Neural cell (in vitro differentiated cells): Measurements from ENCODE around the gene PCBD2. TPM values are rescaled to one million over a fixed set of nuclear protein-coding genes. Genes with fewer than 3 reads are reported as not detected.

Source experiments
- H2AFZ ChIP-seq: fragments of 200-600, 300-800 bp; sonication (generic), shearing (Covaris generic); 2 replicates; pipeline ENCODE4 v1.6.0; 2014; ENCODE audit warnings: low read depth, mild to moderate bottlenecking, antibody characterized with exemption, low read length, moderate library complexity
- H3F3A ChIP-seq: fragments of 200-600 bp; shearing (Covaris generic); 2 replicates; pipeline ENCODE4 v1.6.1; 2016; ENCODE audit warnings: mild to moderate bottlenecking, moderate library complexity, mixed read lengths, antibody characterized with exemption, low read length; ENCODE audit not compliant: insufficient read depth, poor library complexity, severe bottlenecking
- H3K27ac ChIP-seq: fragments of 200-600, 300-800 bp; sonication (generic), shearing (Covaris generic); 2 replicates; pipeline ENCODE4 v1.5.1; 2014; ENCODE audit warnings: mild to moderate bottlenecking, low read length, moderate library complexity
- H3K27me3 ChIP-seq: fragments of 300-800, 200-600 bp; sonication (generic), shearing (Covaris generic); 2 replicates; pipeline ENCODE4 v1.6.0; 2014; ENCODE audit warnings: mild to moderate bottlenecking, low read depth, low read length, moderate library complexity; ENCODE audit not compliant: insufficient read depth
- H3K36me3 ChIP-seq: fragments of 300-800, 200-600 bp; sonication (generic), shearing (Covaris generic); 2 replicates; pipeline ENCODE4 v1.5.1; 2014; ENCODE audit warnings: mild to moderate bottlenecking, antibody characterized with exemption, low read length, moderate library complexity; ENCODE audit not compliant: insufficient read depth
- H3K4me2 ChIP-seq: fragments of 300-800, 200-600 bp; sonication (generic), shearing (Covaris generic); 2 replicates; pipeline ENCODE4 v1.6.0; 2014; ENCODE audit warnings: mild to moderate bottlenecking, low read length
- H3K4me3 ChIP-seq: fragments of 300-800, 200-600 bp; sonication (generic), shearing (Covaris generic); 2 replicates; pipeline ENCODE4 v1.5.1; 2014; ENCODE audit warnings: mild to moderate bottlenecking, low read length, moderate library complexity
- H3K79me2 ChIP-seq: fragments of 200-600 bp; shearing (Covaris generic); replicated peaks from 2 replicates; pipeline ENCODE4 v1.6.0; 2014; ENCODE audit warnings: mild to moderate bottlenecking, low read length, moderate library complexity; ENCODE audit not compliant: insufficient read depth
- H3K9ac ChIP-seq: fragments of 300-800, 200-600 bp; sonication (generic), shearing (Covaris generic); 2 replicates; pipeline ENCODE4 v1.6.1; 2016; ENCODE audit warnings: mild to moderate bottlenecking, low read length, mixed read lengths
- H3K9me2 ChIP-seq: fragments of 200-600 bp; shearing (Covaris generic); 2 replicates; pipeline ENCODE4 v1.6.1; 2016; ENCODE audit warnings: mild to moderate bottlenecking, low read length, mixed read lengths; ENCODE audit not compliant: insufficient read depth
- H3K9me3 ChIP-seq: fragments of 200-600, 300-800 bp; sonication (generic), shearing (Covaris generic); 2 replicates; pipeline ENCODE4 v1.6.1; 2016; ENCODE audit warnings: mild to moderate bottlenecking, mixed run types, low read length, moderate library complexity, mixed read lengths
- H4K20me1 ChIP-seq: fragments of 200-600 bp; shearing (Covaris generic); 2 replicates; pipeline ENCODE4 v1.6.1; 2016; ENCODE audit warnings: mild to moderate bottlenecking, mixed run types; ENCODE audit not compliant: insufficient read depth
- CTCF ChIP-seq: fragments of 450-650 bp; IDR thresholded peaks from 2 replicates; pipeline ENCODE4 v1.5.1; 2014; ENCODE audit warnings: antibody characterized with exemption, mild to moderate bottlenecking, moderate library complexity; ENCODE audit not compliant: poor library complexity, severe bottlenecking
- EP300 ChIP-seq: fragments of 450-650 bp; conservative IDR thresholded peaks from 2 replicates; pipeline ENCODE4 v1.6.1; 2014; ENCODE audit warnings: antibody characterized with exemption, mild to moderate bottlenecking, moderate library complexity; ENCODE audit not compliant: poor library complexity, severe bottlenecking
- EZH2 ChIP-seq: fragments of 200-600, 300-800 bp; shearing (Covaris generic), sonication (generic); IDR thresholded peaks from 2 replicates; pipeline ENCODE4 v1.6.1; 2014; ENCODE audit warnings: antibody characterized with exemption, low read length, borderline replicate concordance, mild to moderate bottlenecking; ENCODE audit not compliant: insufficient read depth, poor library complexity, severe bottlenecking
- MXI1 ChIP-seq: fragments of 450-650 bp; conservative IDR thresholded peaks from 2 replicates; pipeline ENCODE4 v1.6.1; 2014; ENCODE audit warnings: antibody characterized with exemption, mild to moderate bottlenecking; ENCODE audit not compliant: poor library complexity, severe bottlenecking
- POLR2AphosphoS5 ChIP-seq: IDR thresholded peaks from 2 replicates; pipeline ENCODE4 v1.6.1; 2012
- RAD21 ChIP-seq: fragments of 450-650 bp; conservative IDR thresholded peaks from 2 replicates; pipeline ENCODE4 v1.6.1; 2014; ENCODE audit warnings: antibody characterized with exemption, mild to moderate bottlenecking, moderate library complexity
- REST ChIP-seq: IDR thresholded peaks from 2 replicates; pipeline ENCODE4 v1.6.1; 2012; ENCODE audit warnings: borderline replicate concordance
- SMC3 ChIP-seq: fragments of 450-650 bp; conservative IDR thresholded peaks from 2 replicates; pipeline ENCODE4 v1.6.1; 2014; ENCODE audit warnings: antibody characterized with exemption, mild to moderate bottlenecking, moderate library complexity; ENCODE audit not compliant: poor library complexity
- TAF1 ChIP-seq: IDR thresholded peaks from 2 replicates; pipeline ENCODE4 v1.6.1; 2012; ENCODE audit warnings: low read depth
- polyA plus RNA-seq: library from polyadenylated mRNA; depleted of rRNA; stranded (reverse); fragments of >200 nt; gene quantifications from 2 replicates; pipeline ENCODE4 v1.2.3, GENCODE V29; 2014

The PCBD2 gene
- polyA plus RNA-seq, 1 donor from 2014 or later: 6.0 TPM

GRCh38 chr5:135008556-135008955, 103.6 kb downstream of the PCBD2 start:
- Histone ChIP-seq H3K27ac (no peak overlapping the region), H3F3A (no peaks in the 10 kb centered on the region), H3K4me2 (no peak overlapping the region), H3K9ac (no peak overlapping the region), H3K36me3 (no peaks in the 10 kb centered on the region), H3K9me2 (no peaks in the 10 kb centered on the region), H3K27me3 (no peaks in the 10 kb centered on the region), H3K9me3 (no peaks in the 10 kb centered on the region), H4K20me1 (no peaks in the 10 kb centered on the region), H3K4me3 (no peak overlapping the region), H2AFZ (no peak overlapping the region), H3K79me2 (no peaks in the 10 kb centered on the region)
- TF ChIP-seq REST: no peak
- no peak for TF ChIP-seq TAF1
- no peak for TF ChIP-seq MXI1
- TF ChIP-seq SMC3: no peak
- no peak for TF ChIP-seq RAD21
- no peak for TF ChIP-seq EP300
- no peak for TF ChIP-seq CTCF
- no peak for TF ChIP-seq EZH2
- no peak for TF ChIP-seq POLR2AphosphoS5

DNA sequence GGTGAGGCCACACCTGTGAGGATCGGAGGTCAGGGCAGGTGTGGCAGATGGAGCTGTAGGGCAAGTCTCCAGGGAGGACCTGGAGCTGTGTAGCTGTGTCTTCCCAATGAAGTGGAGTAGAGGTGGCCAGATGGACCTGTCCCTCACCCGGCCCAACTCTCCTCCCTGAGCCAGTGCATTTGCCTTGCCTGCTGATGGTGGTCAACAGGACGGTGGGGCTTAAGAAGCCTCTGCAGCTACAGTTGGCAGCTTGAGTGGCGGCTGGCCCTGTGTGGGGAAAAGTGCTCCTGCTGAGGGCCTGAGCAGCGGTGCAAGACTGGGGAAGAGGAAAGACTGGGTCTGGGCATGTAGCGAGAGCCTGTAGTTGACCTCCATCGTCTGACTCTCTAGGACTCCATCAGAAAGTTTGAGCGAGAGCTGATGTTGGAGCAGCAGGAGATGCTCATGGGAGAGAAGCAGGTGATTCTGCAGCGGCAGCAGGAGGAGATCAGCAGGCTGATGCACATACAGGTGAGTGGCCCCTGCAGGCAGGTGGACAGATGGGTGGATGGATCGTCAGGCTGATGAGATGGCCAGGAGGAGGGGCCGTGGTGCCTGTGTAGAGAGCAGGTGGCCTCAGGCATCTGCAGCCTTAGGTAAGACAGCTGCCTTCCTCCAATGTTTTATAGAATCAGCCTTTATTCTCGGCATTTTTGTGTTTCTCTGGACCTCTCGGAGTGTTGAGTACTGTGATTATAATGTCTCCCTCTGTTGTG, 104.2 kb downstream of the PCBD2 start:
- no peak overlapping the region for H3K4me3 ChIP-seq

More for the DNA sequence above, 104.2 kb downstream of the PCBD2 start:
- H3K27me3 ChIP-seq: no peaks in the 10 kb centered on the region
- H3K9me2 ChIP-seq: no peaks in the 10 kb centered on the region
- TF ChIP-seq SMC3: no peak
- TF ChIP-seq EP300: no peak
- no peak for TF ChIP-seq MXI1
- no peak for TF ChIP-seq CTCF
- TF ChIP-seq RAD21: no peak
- TF ChIP-seq TAF1: no peak
- no peak for TF ChIP-seq POLR2AphosphoS5
- no peak for TF ChIP-seq REST
- no peak for TF ChIP-seq EZH2
- H4K20me1 ChIP-seq: no peaks in the 10 kb centered on the region
- no peak overlapping the region for H3K4me2 ChIP-seq
- H3K27ac ChIP-seq: no peak overlapping the region
- no peak overlapping the region for H3K9ac ChIP-seq
- no peaks in the 10 kb centered on the region for H3K79me2 ChIP-seq
- H2AFZ ChIP-seq: no peak overlapping the region
- H3K36me3 ChIP-seq: no peaks in the 10 kb centered on the region
- no peaks in the 10 kb centered on the region for H3K9me3 ChIP-seq
- H3F3A ChIP-seq: no peaks in the 10 kb centered on the region
